Measurements from ENCODE around the gene ANKRD50. TPM values are rescaled to one million over a fixed set of nuclear protein-coding genes. Genes with fewer than 3 reads are reported as not detected.

Gene ANKRD50
- total RNA-seq, 6 experiments from 2014 or later = 4.6 to 7.7 (median 5.8) TPM

DNA sequence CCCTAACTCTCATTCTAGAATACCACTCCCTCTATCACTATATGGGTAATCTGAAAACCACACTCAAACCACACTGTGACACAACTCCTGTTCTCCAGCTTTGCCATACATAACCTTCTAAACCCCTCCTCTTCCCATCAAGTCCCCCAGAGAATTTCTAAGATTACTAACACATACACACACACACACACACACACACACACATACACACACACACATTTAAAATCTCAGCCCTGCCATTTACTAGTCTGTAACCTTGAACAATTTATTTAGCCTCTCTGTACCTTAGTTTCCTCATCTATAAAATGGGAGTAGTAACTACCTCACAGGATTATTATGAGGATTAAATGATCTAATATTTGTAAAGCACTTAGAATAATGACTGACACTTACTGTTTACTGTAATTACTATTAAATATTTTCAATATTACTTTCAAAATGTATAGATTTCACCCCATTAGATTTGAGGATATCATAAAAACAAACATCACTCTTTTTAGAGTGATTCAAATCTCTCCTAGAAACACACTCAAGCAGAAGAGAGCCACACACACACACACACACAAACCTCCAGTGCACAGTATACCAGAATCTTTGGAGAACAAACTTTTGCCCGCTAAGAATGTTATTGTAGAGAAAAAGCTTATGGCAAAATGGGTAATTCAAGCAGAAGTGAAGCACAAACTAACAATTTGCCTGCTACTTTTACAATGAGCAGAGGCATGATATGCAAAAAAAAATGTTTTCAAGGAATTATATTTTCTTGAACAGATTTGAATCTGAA, 3.8 kb downstream of the ANKRD50 start:
- DNase-seq (no peak), ATAC-seq (no peak)
- 80% methylated on average over 1 of the region's 1 CpG for WGBS (ENCODE audit: insufficient coverage, low coverage, low lambda C conversion rate, missing lambda C conversion rate)
- H3K4me1 ChIP-seq = peaks cover 0 to 26% (median 4%) of the 10 kb centered on the region in 4 donors
- H3K36me3 ChIP-seq = no peaks in the 10 kb centered on the region
- no peaks in the 10 kb centered on the region for H3K9me3 ChIP-seq
- H3K27me3 ChIP-seq = no peaks in the 10 kb centered on the region
- intact Hi-C loops (cut with DNase I) = no loop called here
- no peak overlapping the region for H3K4me3 ChIP-seq
- TF ChIP-seq POLR2A (IDR thresholded peaks at IDR 0.05) = no peak
- TF ChIP-seq, protein P1, sequence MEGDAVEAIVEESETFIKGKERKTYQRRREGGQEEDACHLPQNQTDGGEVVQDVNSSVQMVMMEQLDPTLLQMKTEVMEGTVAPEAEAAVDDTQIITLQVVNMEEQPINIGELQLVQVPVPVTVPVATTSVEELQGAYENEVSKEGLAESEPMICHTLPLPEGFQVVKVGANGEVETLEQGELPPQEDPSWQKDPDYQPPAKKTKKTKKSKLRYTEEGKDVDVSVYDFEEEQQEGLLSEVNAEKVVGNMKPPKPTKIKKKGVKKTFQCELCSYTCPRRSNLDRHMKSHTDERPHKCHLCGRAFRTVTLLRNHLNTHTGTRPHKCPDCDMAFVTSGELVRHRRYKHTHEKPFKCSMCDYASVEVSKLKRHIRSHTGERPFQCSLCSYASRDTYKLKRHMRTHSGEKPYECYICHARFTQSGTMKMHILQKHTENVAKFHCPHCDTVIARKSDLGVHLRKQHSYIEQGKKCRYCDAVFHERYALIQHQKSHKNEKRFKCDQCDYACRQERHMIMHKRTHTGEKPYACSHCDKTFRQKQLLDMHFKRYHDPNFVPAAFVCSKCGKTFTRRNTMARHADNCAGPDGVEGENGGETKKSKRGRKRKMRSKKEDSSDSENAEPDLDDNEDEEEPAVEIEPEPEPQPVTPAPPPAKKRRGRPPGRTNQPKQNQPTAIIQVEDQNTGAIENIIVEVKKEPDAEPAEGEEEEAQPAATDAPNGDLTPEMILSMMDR (IDR thresholded peaks at IDR 0.05) = no peak
- no peak overlapping the region for H3K27ac ChIP-seq

DNA sequence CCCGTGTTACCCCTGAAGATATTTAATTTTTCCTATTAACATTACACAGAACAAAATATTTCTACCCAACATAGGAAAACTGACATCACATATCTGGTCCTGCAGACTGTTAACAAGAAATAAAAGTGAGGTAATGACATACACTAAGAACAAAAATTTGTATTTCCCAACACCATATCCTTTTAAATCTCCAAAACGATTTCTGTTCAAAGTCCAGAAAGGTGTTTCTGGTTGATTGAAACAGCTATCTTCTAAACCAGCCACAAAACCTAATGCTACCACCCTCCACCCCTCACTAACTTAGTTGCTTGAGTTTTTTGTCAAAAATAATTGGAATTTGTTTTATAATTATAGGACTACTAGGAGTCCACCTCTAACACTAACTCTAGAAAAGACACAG, 7.1 kb downstream of the ANKRD50 start:
- Histone ChIP-seq H3K27ac (no peak overlapping the region), H3K27me3 (no peaks in the 10 kb centered on the region), H3K36me3 (no peaks in the 10 kb centered on the region), H3K9me3 (no peaks in the 10 kb centered on the region), H3K4me3 (no peak overlapping the region), H3K4me1 (peaks cover 0 to 9% (median 4%) of the 10 kb centered on the region in 4 donors)
- no peak for TF ChIP-seq POLR2A (IDR thresholded peaks at IDR 0.05)
- TF ChIP-seq, protein P1 (IDR thresholded peaks at IDR 0.05) = no peak
- ATAC-seq = peak in 3 of 4 donors; percentile 53 to 77 (median 66)
- 55% methylated on average over 2 of the region's 2 CpGs for WGBS (ENCODE audit: insufficient coverage, low coverage, low lambda C conversion rate, missing lambda C conversion rate)
- intact Hi-C loops (cut with DNase I) = no loop called here
- DNase-seq = no peak

DNA sequence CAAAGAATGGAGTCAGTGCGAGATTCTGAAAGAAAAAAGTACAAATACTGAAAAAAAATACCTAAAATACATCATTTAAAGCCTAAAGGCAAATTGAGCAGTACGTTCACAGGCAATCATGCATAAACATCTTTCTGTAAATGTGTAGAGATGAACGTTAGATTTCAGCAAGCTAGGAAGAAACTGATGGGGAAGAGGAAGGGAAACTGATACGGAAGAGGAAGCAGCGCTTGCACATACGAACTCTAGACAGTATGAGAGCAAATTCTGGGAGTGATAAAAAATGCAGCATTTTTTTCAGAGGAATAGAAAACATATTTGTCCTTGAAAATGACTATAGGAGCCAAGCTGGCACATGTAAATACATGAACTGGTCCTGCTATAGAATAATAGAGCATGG, 9.4 kb downstream of the ANKRD50 start:
- intact Hi-C loops (cut with DNase I) = no loop called here
- no peaks in the 10 kb centered on the region for H3K9me3 ChIP-seq
- 51% methylated on average over 6 of the region's 6 CpGs for WGBS (ENCODE audit: insufficient coverage, low coverage, low lambda C conversion rate, missing lambda C conversion rate)
- H3K4me1 ChIP-seq = peaks cover 0 to 8% (median 3%) of the 10 kb centered on the region in 4 donors
- ATAC-seq (peak in 2 of 4 donors; percentile 34), DNase-seq (no peak)
- TF ChIP-seq POLR2A (IDR thresholded peaks at IDR 0.05) = no peak
- TF ChIP-seq, protein P1 (IDR thresholded peaks at IDR 0.05) = no peak
- no peaks in the 10 kb centered on the region for H3K36me3 ChIP-seq
- no peaks in the 10 kb centered on the region for H3K27me3 ChIP-seq
- no peak overlapping the region for H3K4me3 ChIP-seq
- H3K27ac ChIP-seq = no peak overlapping the region

DNA sequence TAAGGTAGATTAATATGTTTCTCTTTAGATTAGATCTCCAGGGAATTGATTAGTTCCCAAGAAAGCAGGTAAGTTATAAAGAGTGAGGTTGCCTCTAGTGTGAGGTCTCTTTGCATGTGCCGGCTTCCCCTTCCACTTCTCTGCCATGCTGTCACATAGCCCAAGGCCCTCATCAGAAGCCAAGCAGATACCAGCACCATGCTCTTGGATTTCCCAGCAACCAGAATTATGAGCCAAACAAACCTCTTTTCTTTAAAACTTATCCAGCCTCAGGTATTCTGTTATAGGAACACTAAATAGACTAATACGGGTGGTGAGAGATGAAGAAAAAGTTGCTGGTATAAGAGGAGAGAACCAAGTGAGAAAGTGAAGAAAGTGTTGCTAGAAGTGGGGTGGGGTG, 15.1 kb downstream of the ANKRD50 start:
- H3K27me3 ChIP-seq = no peaks in the 10 kb centered on the region
- DNase-seq (no peak), ATAC-seq (no peak)
- no peak overlapping the region for H3K4me3 ChIP-seq
- 100% methylated on average over 2 of the region's 2 CpGs for WGBS (ENCODE audit: insufficient coverage, low coverage, low lambda C conversion rate, missing lambda C conversion rate)
- no peak for TF ChIP-seq POLR2A (IDR thresholded peaks at IDR 0.05)
- TF ChIP-seq, protein P1 (IDR thresholded peaks at IDR 0.05) = no peak
- H3K4me1 ChIP-seq = no peaks in the 10 kb centered on the region
- intact Hi-C loops (cut with DNase I) = no loop called here
- H3K36me3 ChIP-seq = no peaks in the 10 kb centered on the region
- no peaks in the 10 kb centered on the region for H3K9me3 ChIP-seq
- no peak overlapping the region for H3K27ac ChIP-seq

Data from right lobe of liver (tissue), 6 donors.